Measurements from ENCODE around the gene KDM8. TPM values are rescaled to one million over a fixed set of nuclear protein-coding genes. Genes with fewer than 3 reads are reported as not detected.

Gene KDM8
- polyA plus RNA-seq, 1 donor: 10.6 TPM

- DNase-seq: no peak
Observed at GRCh38 chr16:27267037-27267677, 63.8 kb downstream of the KDM8 start.

DNA sequence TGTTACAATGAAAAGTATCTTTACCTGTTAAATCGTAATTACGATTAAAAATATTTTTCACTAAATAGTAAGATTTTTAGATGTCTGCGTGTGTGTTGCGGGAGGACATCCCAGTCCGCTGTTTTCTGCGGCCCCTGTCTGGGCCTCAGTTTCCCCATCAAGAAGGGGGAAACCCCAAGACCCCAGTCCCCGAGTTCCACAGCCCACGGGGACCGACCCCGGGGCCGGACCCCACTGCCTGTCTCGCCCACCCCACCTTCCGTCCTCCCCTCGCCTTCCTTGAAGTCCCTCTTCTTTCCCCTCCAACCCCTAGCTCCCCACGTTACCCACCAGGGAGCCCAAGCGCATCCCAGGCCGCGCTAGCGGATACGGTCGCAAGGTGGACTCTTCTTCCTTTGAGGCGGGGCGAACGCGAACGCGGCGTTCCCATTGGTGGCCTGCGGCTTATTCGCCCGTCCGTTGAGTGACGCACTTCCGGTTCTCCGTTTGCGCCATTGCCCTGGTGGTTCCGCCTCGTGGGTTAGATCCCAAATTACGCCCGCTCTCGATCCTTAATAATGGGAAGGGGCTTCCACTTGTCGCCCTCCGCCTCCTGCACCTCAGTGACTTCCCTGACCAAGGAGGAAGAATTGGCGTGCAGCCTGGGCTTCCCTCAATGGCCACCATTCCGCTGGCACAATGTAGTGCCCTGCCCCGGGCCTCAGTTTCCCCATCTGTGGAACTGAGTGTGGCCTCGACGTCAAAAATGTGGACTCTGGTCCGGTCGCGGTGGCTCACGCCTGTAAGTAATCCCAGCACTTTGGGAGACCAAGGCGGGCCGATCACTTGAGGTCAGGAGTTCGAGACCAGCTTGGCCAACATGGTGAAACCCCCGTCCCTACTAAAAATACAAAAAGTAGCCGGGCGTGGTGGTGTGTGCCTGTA, 65.3 kb downstream of the KDM8 start, which contains the start of gene NSMCE1:
TSS of gene NSMCE1 (minus strand) at position 397 of the 924 bp plus-strand sequence. CDS start 11,202 bp downstream, outside the sequence.
- peak; percentile 97 for DNase-seq

GRCh38 chr16:27269300-27270150, 66.2 kb downstream of the KDM8 start:
- DNase-seq: no peak

DNA sequence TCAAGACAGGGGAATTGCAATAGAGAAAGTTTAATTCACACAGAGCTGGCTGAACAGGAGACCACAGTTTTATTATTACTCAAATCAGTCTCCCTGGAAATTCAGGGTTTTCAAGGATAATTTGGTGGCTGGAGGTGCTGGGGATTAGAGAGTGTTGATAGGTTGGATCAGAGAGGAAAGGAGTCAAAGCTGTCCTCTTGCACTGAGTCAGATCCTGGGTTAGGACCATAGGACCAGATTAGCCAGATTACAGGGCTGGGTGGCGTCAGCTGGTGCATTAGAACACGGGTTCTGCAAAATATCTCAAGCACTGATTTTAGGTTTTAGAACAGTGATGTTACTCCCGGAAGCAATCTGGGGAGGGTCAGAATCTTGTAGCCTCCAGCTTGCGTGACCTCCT, 67.0 kb downstream of the KDM8 start:
- DNase-seq: no peak

Other genes starting within 250 kb of the KDM8 start
- not detected for gene C16orf82, start 136.6 kb upstream of the KDM8 start, polyA plus RNA-seq (ENCODE audit: insufficient read length)
- 82.9 TPM for gene NSMCE1, start 65.2 kb downstream of the KDM8 start, polyA plus RNA-seq (ENCODE audit: insufficient read length)
- gene IL4R, start 110.4 kb downstream of the KDM8 start, polyA plus RNA-seq (ENCODE audit: insufficient read length): 21.9 TPM
- 0.30 TPM for gene IL21R, start 198.6 kb downstream of the KDM8 start, polyA plus RNA-seq (ENCODE audit: insufficient read length)

Measured in left kidney (tissue), 2 donors.